Ovary (tissue), 9 donors: ENCODE measurements around the gene SGMS2. TPM values are rescaled to one million over a fixed set of nuclear protein-coding genes. Genes with fewer than 3 reads are reported as not detected.

Experiments used
- DNase-seq, 5 donors: peaks; one replicate each; pipeline ENCODE4 v3.0.0-alpha.2; 2019 to 2020
- H3K27ac ChIP-seq, 2 donors: fragments of 200-600 bp; one replicate each; pipeline versions ENCODE4 v1.5.1 to v1.8.0; 2019 to 2022
- H3K27me3 ChIP-seq: fragments of 200-600 bp; one replicate; pipeline ENCODE4 v1.8.0; 2022
- H3K36me3 ChIP-seq: fragments of 200-600 bp; sonication (generic); one replicate; pipeline ENCODE4 v1.5.1; 2019
- H3K4me1 ChIP-seq: one replicate; pipeline ENCODE4 v1.8.1; 2013; ENCODE audit warnings: mild to moderate bottlenecking, moderate library complexity; ENCODE audit not compliant: insufficient read depth
- H3K4me3 ChIP-seq: fragments of 200-600 bp; sonication (generic); one replicate; pipeline ENCODE4 v1.5.1; 2017
- H3K9me3 ChIP-seq, 2 donors: fragments of 200-600 bp in 1 of 2; sonication (generic) in 1 of 2; one replicate each; pipeline versions ENCODE4 v1.5.1 to v1.8.1; 2013 to 2019; ENCODE audit warnings: mild to moderate bottlenecking in 1 of 2, moderate library complexity in 1 of 2
- EP300 ChIP-seq: sonication (generic); formaldehyde crosslinking; IDR thresholded peaks from one replicate; pipeline ENCODE4 v1.6.1; 2017; ENCODE audit warnings: antibody characterized with exemption
- POLR2A ChIP-seq: fragments of 450-650 bp; IDR thresholded peaks from one replicate; pipeline ENCODE4 v1.6.1; 2017; ENCODE audit warnings: antibody characterized with exemption, mild to moderate bottlenecking, moderate library complexity
- WGBS, 3 donors: extraction: QIAGEN DNeasy Blood & Tissue Kit in 1 of 3; methylation state at CpG; one replicate each; pipeline versions ENCODE4 v1.1.5 to v1.1.7; 2013 to 2017; 5-methylcytosine and 5-hydroxymethylcytosine counted together
- intact Hi-C, 4 donors: fragments of 100-400 bp; cut with DNase I; formaldehyde crosslinking; loops; one replicate each; pipeline versions ENCODE4 v1.11.0 to v1.15.1; 2022 to 2023
- polyA plus RNA-seq, 2 donors: library from polyadenylated mRNA; stranded (reverse); fragments of 200-250 nt in 1 of 2; fragments of 350-450 nt in 1 of 2; fragmentation: Illumina TruSeq in 1 of 2; extraction: RNeasy Lipid Tissue Mini Kit (QIAGEN cat#74804) in 1 of 2; gene quantifications; one replicate each; pipeline ENCODE4 v1.2.3, GENCODE V29; 2013 to 2014
- total RNA-seq, 7 donors: library from RNA; depleted of rRNA in 2 of 7; stranded (reverse); fragments of >200 nt in 2 of 7; fragmentation: NEBNext Ultra II Directional in 3 of 7; extraction: Animal tissue kit (Norgen Biotek cat#: 25700) in 3 of 7; gene quantifications; one replicate each; pipeline versions ENCODE4 v1.1.0 to v1.2.4, GENCODE V29; 2016 to 2023
- TF ChIP-seq, protein P1 (sequence below), 3 donors: fragments of 450-650 bp in 2 of 3; fragments of 200-600 bp in 1 of 3; IDR thresholded peaks; one replicate each; pipeline versions ENCODE4 v1.5.1 to v1.8.0; 2016 to 2022; ENCODE audit warnings: antibody characterized with exemption in 3 of 3, mild to moderate bottlenecking in 1 of 3
- donor health status: DM: no; HTN: no; CAD: no; lungs with moderate emphysema.
- donor health status: DM: no; HTN: no; CAD: no.
- donor health status: Bipolar disorder and iron deficiency.
- donor health status: DM: yes; HTN: yes; CAD: no.
- donor health status: DM: no; HTN: no; CAD: no.
- donor health status: DM: yes; HTN: yes; CAD: no.

SGMS2 gene
- total and polyA plus RNA-seq, 9 donors: 1.2 to 156 (median 6.9) TPM

DNA sequence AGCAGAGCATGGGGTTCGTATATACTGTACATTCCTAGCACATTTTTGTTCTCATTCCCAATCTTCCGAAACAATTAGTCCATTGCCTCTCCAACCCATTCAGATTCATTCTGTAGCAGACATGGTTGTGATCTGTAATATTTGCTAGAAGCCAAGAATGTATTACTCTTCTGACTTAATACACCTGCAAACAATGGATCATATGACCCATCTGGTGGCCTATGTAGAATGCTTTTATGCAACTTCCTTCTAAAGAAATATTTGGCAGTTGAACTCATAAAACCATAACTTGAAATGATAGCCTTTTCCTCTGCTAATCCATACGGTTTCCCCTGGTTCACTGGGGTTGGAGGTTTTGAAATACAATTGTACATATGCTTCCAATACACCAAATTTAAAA, 32.8 kb upstream of the SGMS2 start:
- no peak for TF ChIP-seq POLR2A
- no peak for TF ChIP-seq EP300
- TF ChIP-seq, protein P1, sequence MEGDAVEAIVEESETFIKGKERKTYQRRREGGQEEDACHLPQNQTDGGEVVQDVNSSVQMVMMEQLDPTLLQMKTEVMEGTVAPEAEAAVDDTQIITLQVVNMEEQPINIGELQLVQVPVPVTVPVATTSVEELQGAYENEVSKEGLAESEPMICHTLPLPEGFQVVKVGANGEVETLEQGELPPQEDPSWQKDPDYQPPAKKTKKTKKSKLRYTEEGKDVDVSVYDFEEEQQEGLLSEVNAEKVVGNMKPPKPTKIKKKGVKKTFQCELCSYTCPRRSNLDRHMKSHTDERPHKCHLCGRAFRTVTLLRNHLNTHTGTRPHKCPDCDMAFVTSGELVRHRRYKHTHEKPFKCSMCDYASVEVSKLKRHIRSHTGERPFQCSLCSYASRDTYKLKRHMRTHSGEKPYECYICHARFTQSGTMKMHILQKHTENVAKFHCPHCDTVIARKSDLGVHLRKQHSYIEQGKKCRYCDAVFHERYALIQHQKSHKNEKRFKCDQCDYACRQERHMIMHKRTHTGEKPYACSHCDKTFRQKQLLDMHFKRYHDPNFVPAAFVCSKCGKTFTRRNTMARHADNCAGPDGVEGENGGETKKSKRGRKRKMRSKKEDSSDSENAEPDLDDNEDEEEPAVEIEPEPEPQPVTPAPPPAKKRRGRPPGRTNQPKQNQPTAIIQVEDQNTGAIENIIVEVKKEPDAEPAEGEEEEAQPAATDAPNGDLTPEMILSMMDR (IDR thresholded peaks at IDR 0.05): no peak
- no peaks in the 10 kb centered on the region for H3K4me1 ChIP-seq
- no peaks in the 10 kb centered on the region for H3K36me3 ChIP-seq
- no peak for DNase-seq
- H3K4me3 ChIP-seq: no peak overlapping the region
- 70 to 80% (median 74%) methylated on average over 3 of the region's 3 CpGs for WGBS, 3 donors
- H3K9me3 ChIP-seq: peaks cover 0 to 3% of the 10 kb centered on the region in 2 donors
- intact Hi-C loops: no loop called here
- no peak overlapping the region for H3K27ac ChIP-seq
- no peaks in the 10 kb centered on the region for H3K27me3 ChIP-seq

DNA sequence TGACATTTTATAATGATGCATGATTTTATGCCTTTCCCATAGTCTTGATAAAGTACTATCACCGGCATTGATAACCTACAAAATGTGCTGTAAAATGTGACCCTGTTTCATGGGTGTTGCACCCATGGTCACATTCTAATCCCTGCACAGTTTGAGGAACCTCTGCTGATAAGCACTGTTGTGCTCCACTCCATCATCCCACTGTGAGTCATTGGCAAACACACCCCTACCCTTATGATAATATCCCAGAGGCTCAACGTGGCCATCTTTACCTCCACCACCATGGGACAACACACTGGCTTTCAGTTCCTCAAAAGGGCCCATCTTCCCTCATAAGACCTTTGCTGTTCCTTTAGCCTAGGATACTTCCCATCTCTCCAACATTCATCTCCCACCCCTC, 32.0 kb upstream of the SGMS2 start:
- Histone ChIP-seq H3K9me3 (peaks cover 0 to 3% of the 10 kb centered on the region in 2 donors), H3K27ac (no peak overlapping the region), H3K4me3 (no peak overlapping the region), H3K36me3 (no peaks in the 10 kb centered on the region), H3K27me3 (no peaks in the 10 kb centered on the region), H3K4me1 (no peaks in the 10 kb centered on the region)
- intact Hi-C loops: no loop called here
- 59 to 70% (median 63%) methylated on average over 2 of the region's 2 CpGs for WGBS, 3 donors
- no peak for DNase-seq
- TF ChIP-seq, protein P1 (IDR thresholded peaks at IDR 0.05): no peak
- TF ChIP-seq POLR2A (no peak), EP300 (no peak)

DNA sequence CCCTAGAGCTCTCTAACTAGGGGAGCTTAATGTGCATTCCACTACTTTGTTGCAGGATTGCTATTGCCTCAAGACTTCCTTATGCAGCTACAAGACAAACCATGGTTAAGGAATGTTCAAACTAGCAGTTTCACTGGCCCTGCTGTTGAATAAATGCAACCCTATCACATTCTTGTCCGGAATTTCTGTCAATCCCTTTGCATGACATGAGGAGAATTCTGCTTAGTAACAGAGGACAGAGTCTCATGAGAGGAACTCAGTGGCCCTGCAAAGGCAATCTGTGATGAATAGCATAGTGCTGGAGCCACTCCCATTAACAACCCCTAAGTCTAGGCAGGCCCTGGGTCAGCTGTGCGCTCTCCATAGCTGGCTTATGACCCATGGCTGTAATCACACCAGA, 30.7 kb upstream of the SGMS2 start:
- intact Hi-C loops: no loop called here
- Histone ChIP-seq H3K36me3 (no peaks in the 10 kb centered on the region), H3K9me3 (peaks cover 0 to under 1% of the 10 kb centered on the region in 2 donors), H3K4me3 (no peak overlapping the region), H3K27ac (no peak overlapping the region), H3K27me3 (no peaks in the 10 kb centered on the region), H3K4me1 (no peaks in the 10 kb centered on the region)
- 81 to 87% (median 82%) methylated on average over 2 of the region's 2 CpGs for WGBS, 3 donors
- TF ChIP-seq EP300 (no peak), POLR2A (no peak)
- TF ChIP-seq, protein P1 (IDR thresholded peaks at IDR 0.05): no peak
- no peak for DNase-seq

DNA sequence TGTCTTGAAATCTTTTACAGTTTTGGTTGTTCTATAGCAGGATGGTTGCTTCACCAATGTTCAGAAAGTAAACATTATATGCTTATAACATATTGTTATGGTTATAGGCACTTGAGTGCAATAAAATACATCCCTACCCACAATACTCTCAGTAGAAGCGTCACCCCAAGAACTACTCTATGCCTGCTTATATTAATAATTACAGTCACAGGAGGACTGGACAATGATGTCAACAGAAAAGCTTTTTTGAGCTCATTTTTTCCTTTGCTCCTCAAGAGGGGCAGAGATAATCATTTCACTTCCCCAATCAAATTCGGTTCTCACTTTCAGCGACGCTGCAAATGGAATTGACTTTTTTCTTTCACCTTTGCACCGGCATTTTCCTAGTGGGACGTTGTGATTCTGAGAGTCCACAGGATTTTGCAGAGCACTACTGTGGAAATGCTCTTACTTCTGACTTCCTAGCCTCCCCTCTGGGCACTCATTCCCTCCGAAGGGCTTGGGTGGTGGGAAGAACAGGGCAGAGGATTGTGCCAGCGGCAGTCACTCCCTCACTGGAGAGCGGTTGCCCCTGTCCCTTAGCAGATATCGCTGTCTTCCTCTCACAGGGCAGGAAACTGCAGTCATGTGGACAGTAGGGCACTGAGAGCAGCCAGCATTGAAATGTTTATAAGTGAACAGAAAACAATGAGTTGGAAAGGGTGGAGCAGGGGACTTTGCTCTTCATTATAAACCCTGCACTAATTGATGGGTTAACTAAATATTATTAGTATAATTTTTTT, 24.9 kb upstream of the SGMS2 start:
- Histone ChIP-seq H3K9me3 (no peaks in the 10 kb centered on the region), H3K4me3 (no peak overlapping the region), H3K4me1 (no peaks in the 10 kb centered on the region), H3K27ac (no peak overlapping the region), H3K27me3 (no peaks in the 10 kb centered on the region), H3K36me3 (no peaks in the 10 kb centered on the region)
- DNase-seq: no peak
- TF ChIP-seq POLR2A: no peak
- no peak for TF ChIP-seq EP300
- TF ChIP-seq, protein P1 (IDR thresholded peaks at IDR 0.05): no peak
- intact Hi-C loops: no loop called here
- 60 to 73% (median 68%) methylated on average over 10 of the region's 10 CpGs for WGBS, 3 donors
